HG02588 (cell line): ENCODE data around the gene SEPTIN6.
A peak's percentile ranks its signal among the peaks of the same experiment; 100 is the strongest.

Source experiments
- ATAC-seq: cut with Tn5 transposase; IDR thresholded peaks from one replicate; pipeline ENCODE4 v1.9.1; 2021; ENCODE audit warnings: mild to moderate bottlenecking, moderate library complexity; ENCODE audit not compliant: unreplicated experiment

SEPTIN6 gene

DNA sequence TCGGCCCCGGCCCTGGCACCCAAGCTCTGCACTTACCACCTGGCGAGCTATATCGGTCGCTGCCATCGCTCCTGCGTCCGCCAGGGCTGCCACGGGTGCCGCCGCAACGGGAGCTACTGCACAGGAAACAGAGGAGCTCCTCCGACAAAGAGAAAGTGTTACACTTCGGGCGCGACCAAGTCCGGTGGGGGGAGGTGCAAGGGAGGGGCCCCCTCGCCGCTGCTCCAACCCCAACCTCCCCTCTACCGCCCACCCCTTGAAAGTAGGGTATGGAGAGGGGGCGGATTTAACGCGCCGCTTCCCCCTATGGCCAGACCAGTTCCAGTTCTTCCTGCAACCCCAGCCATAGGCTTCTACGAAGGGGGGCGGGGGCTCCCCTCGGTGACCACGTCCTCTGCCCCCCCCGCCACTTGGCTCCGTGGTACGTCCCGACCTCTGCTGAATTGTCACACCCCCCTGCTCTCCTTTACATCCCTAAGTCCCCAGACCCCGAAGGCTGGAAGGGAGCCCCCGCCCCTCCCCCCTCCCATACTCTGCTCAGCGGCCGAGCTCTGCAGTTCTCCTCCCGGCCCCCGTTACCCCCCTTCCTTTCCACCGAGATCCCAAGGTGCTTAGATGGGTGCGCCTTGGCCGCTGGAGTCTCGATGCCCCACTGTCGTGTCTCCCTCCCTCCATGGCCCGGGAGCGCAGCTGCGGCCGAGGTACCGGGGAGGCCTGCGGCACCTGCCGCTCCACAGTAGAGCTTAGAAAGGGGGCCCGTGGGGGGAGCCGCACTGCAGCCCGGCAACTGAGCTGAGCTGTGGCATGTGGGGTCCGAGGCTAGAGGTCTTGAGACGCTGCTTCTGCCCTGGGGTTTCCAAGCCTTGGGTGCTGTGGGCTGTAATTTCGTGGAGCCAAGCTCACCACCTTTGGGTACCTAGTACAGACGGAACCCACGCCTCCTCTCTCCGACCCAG is at the start of gene SEPTIN6:
TSS of gene SEPTIN6 (minus strand) at position 129 of the 956 bp plus-strand sequence. CDS start at position 66, 63 bp downstream.
- ATAC-seq = peak; percentile 68

GRCh38 chrX:119738742-119739141 is 45.8 kb upstream of the SEPTIN6 start:
- ATAC-seq = no peak

DNA sequence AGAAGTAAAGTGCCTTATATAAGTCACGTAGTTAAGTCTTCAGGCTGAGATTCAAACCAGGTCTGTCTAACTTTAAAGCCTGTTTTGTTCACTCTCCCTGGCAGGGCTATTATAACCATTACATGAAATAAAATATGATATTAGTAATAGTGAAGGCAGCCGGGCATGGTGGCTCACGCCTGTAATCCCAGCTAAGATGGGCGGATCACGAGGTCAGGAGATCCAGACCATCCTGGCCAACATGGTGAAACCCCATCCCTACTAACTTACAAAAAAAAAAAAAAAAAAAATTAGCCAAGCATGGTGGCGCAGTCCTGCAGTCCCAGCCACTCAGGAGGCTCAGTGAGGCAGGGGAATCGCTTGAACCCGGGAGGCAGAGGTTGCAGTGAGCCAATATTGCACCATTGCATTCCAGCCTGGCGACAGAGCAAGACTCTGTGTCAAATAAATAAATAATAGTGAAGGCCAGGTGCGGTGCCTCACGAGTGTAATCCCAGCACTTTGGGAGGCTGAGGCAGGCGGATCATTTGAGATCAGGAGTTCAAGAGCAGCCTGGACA is 43.3 kb upstream of the SEPTIN6 start:
- no peak for ATAC-seq

- ATAC-seq = no peak
Observed at GRCh38 chrX:119735467-119735866, 42.5 kb upstream of the SEPTIN6 start.

- no peak for ATAC-seq
Observed at GRCh38 chrX:119734897-119735339, 42.0 kb upstream of the SEPTIN6 start.

DNA sequence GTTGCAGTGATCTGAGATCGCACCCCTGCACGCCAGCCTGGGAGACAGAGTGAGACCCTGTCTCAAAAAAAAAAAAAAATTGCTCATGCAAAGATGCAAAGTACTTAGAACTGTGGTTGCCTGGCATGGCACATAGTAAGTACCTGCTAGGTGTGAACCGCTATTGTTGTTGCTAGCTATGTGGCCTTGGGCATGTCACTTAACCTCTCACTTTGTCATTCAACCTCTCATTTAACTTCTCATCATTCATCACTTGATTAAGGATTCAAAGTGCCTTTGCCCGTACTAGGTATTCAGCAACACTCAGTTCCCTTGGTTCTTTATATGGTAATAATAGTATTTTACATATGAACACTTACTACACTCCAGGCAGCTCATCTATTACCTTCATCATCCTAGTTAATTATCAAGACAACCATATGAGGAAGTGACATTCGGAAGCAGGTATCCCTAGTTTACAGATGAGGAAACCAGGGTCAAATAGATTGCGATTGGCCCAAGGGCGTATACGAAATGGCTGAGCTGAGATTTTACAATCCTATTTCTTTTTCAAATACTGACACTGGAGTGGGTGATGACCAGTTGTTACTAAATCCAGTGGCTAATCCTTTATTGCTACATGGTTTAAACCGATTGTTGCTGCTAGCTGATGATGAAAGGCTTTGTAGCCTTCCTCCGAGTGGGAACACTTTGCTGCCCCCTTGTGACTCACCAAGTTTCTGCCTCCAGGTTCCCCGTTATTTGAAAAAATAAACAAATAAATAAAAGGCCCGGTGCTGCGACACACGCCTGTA is 36.6 kb upstream of the SEPTIN6 start:
- no peak for ATAC-seq

- ATAC-seq = no peak
Observed at GRCh38 chrX:119728487-119728886, 35.5 kb upstream of the SEPTIN6 start.

GRCh38 chrX:119726900-119727555 is 34.1 kb upstream of the SEPTIN6 start:
- no peak for ATAC-seq

- ATAC-seq = no peak
Observed at GRCh38 chrX:119721926-119722325, 29.0 kb upstream of the SEPTIN6 start.

DNA sequence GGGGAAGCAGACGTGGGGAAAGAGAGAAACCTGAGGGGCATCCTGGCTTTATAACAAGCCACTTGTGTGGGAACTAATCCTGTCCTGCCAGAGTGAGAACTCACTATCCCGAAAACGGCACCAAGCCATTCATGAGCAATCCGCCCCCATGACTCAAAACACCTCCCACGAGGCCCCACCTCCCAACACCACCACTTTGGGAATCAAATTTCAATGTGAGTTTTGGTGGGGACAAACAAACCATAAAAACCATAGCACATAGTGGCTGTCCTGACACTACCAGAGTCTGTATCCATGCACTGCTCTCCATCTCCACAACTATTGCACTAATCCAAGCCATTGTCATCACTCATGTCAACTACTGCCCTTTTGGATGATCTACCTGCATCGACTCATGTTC is 28.5 kb upstream of the SEPTIN6 start:
- ATAC-seq = no peak

GRCh38 chrX:119709630-119710029 is 16.7 kb upstream of the SEPTIN6 start:
- no peak for ATAC-seq

GRCh38 chrX:119708936-119709335 is 16.0 kb upstream of the SEPTIN6 start:
- ATAC-seq = no peak

- ATAC-seq = no peak
Observed at GRCh38 chrX:119706616-119707015, 13.6 kb upstream of the SEPTIN6 start.

DNA sequence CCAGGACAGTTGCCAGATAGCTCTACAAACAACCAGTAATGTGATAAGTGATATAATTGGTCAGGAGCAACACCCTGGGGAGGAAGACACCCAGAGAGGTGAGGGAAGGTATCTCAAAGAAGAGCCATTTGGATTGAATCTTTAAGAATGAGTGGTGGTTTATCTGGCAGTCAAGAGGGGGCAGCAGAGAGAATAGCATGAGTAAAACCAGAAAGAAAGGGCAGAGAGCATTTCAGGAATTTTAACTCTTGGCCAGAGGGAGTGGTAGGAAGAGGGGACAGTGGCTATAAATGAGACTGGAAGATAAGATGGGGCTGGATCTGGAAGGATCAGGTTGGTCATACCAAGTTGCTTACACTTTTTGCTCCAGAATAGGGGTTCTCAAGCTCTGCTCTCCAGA is 5.9 kb upstream of the SEPTIN6 start:
- no peak for ATAC-seq

- ATAC-seq = no peak
Observed at GRCh38 chrX:119696251-119696890, 3.4 kb upstream of the SEPTIN6 start.

- ATAC-seq = no peak
Observed at GRCh38 chrX:119695535-119696050, 2.6 kb upstream of the SEPTIN6 start.

DNA sequence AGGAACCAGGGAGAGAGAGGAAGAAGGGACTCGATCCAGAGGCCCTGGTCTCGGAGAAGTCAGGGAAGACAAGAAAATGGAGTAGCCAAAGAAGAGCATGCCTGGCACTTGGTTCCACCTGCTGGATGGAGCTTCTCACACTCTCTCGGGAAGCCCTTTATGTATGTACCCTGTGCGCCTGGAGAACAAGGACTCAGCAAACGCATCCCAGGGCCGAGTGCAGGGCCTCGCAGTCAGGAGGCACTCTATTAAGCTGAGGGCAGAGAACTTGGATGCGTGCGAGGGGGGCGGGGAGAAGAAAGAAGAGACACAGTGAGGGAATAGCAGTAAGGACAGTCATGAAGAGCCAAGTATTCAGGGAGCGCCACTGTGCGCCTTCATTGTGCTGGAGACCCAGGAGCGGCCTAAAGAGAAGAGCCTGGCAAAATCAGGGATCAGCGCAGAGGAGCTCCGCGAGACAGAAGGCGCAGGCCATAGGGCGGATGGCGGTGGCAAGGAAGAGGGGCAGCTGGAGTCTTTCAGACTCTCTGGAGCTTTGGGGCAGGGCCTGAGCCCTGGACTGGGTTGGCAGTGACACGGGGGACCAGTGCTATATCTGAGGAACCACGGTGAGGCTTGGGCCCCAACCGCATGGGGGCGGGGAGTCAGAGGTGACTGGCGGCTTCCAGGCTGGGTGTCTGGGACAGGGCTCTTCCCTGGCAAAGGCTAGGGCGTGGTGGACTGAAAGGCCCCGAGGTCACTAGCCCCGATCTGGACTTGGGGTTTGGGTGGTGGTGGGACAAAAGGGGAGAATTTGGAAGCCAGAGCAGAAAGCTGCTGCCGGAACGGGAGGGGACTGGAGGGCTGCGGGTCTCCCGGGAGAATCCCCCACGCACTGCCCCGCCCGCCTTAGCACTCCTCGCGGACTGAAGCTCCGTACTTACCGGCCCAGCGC is 1.9 kb upstream of the SEPTIN6 start:
- ATAC-seq = no peak

GRCh38 chrX:119693996-119694451 is 1.1 kb upstream of the SEPTIN6 start:
- ATAC-seq = no peak
